Activated T-helper 1 cell treated with Interleukin-2 at 50 U/mL for 16 hours (primary cell): ENCODE data around the gene MRLN.
"Not testable (repeated sequence)": the region's sequence is repeated elsewhere in the genome, so short reads cannot be mapped to it uniquely, and the experiment has no call there.

Experiments used
- DNase-seq: peaks from one replicate; pipeline ENCODE4 v3.0.0-alpha.2; 2020; ENCODE audit warnings: low read depth

The MRLN gene

DNA sequence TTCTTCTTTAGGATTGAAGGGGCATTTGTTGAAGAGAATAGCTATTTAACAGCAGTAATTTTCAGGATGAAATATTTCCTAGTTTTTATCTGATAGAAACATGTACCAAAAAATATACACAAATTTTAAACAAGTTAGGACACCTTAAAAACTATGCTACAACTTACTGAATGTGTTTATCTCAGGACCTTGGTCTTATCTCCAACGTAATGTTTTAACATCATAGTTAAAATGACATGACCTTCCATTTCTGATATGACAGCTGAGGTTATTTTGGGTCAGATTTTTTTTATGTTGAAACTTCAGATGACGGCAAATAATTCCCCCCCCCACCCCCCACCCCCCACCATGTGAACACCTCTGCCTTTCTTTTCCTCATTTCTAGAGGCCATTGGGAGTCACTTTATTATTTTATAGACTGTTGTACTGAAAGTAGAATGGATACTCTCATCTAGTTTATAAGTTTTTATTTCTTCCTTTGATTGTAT is 8.0 kb downstream of the MRLN start:
- no peak for DNase-seq

DNA sequence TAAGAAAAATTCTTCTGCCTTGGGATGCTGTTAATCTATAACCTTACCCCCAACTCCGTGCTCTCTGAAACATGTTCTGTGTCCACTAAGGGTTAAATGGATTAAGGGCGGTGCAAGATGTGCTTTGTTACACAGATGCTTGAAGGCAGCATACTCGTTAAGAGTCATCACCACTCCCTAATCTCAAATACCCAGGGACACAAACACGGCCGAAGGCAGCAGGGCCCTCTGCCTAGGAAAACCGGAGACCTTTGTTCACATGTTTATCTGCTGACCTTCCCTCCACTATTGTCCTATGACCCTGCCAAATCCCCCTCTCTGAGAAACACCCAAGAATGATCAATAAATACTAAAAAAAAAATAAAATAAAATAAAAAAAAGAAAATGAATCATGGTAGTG is 8.5 kb downstream of the MRLN start:
- DNase-seq: not testable (repeated sequence)

DNA sequence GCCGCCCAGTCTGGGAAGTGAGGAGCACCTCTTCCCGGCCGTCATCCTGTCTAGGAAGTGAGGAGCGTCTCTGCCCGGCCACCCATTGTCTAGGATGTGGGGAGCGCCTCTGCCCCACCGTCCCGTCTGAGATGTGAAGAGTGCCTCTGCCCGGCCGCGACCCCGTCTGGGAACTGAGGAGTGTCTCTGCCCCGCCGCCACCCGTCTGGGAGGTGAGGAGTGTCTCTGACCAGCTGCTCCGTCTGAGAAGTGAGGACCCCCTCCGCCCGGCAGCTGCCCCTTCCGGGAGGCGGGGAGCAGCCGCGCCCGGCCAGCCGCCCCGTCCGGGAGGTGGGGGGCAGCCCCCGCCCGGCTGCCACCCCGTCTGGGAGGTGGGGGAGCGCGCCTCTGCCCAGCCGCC is 9.1 kb downstream of the MRLN start:
- DNase-seq: not testable (repeated sequence)

DNA sequence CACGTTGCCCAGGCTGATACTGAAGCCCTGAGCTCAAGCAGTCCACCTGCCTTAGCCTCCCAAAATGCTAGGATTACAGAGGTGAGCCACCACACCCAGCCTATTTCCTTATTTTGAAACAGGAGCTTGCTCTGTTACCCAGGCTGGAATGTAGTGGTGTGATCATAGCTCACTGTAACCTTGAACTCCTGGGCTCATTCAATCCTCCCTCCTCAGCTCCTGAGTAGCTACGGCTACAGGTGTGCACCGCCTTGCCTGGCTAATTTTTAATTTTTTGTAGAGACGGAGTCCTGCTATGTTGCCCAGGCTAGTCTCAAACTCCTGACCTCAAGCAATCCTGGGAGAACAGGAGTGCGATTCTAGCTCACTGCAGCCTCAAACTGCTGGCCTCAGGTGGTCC is 11.7 kb downstream of the MRLN start:
- no peak for DNase-seq

DNA sequence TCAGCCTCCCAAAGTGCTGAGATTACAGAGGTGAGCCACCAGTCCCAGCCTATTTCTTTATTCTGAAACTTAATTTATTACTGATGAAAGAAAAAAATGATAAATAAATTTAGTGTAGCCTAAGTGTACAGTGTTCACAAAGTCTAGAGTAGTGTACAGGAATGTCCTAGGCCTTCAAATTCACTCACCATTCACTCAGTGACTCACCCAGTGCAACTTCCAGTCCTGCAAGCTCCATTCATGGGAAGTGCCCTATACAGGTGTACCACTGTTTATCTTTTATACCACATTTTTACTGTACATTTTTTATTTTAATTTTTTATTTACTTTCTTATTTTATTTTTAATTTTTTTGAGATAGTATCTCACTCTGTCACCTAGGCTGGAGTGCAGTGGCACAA is 12.2 kb downstream of the MRLN start:
- DNase-seq: no peak

DNA sequence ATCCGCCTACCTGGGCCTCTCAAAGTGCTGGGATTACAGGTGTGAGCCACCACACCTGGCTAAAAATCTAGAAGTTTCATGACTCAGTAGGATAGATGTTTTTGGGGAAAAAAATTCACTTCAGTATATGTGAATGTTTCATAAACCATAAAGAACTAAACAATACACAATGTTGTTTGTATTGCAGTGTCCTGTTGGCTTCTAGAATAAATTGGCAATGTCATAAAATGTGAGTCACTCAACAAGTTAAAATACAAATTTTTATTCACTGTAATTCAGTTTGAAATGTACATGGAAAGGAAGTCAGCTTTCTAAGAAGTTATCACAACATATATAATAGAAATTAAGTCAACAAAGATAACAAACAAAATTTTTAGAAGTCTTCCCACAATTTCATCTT is 16.5 kb downstream of the MRLN start:
- DNase-seq: no peak

DNA sequence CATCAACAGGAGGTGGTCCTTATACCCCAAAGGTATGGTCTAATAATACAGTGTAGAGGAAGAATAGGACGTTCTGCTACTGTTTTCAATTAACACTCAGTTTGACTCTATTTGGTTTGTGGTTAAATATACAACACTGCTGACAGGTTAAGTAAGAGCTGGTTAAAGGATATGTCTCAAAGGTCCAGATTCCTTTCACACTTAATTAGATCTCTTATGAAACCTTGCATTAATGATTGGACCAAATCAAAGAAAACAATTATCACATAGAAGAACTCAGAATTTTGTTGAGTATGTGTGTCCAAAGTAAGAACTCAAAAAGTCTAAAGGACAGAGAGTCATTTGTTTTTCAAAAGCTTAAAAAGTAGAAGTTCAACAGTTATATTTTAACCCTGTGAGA is 18.0 kb downstream of the MRLN start:
- DNase-seq: no peak

DNA sequence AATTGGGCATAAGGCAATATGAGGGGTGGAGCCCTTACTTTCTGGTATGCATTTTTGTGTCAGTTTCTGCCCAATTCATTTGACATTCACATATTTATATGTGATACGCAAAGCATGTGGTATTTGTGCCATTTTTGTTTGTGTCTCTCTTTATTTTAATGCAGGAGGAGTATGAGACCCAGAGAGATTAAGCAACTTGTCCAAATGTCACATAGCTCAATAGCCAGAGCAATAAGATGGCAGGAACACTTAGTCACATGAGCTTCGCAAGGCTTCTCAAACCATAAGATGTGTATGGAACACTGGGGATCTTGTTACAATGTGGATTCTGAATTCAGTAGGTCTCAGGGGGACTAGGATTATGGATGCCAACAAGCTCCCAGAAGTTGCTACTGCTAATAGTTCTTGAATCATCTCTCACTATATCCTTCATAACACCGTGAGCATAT is 19.2 kb downstream of the MRLN start:
- no peak for DNase-seq

DNA sequence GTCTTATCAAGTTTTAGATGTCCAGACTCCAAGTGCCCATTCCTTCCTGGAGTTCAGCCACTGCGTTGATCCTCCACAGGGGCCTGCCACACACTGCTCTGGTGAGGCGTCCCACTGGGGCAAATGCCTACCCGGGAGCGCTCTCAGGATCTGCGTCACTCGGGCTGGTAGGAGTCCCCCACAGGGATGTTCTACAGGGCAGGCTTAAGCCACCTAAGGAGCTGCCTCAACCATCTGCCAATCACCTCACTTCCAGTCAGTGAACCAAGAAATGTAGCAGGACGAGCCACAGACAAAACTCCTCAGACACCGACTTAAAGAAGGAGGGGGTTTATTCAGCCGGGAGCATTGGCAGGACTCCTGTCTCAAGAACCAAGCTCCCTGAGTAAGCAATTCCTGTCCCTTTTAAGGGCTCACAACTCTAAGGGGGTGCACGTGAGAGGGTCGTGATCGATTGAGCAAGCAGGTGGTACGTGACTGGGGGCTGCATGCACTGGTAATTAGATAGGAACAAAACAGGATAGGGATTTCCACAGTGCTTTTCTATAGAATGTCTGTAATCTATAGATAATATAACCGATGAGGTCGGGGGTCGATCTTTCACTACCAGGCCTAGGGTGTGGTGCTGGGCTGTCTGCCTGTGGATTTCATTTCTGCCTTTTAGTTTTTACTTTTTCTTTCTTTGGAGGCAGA is 19.8 kb downstream of the MRLN start:
- not testable (repeated sequence) for DNase-seq

DNA sequence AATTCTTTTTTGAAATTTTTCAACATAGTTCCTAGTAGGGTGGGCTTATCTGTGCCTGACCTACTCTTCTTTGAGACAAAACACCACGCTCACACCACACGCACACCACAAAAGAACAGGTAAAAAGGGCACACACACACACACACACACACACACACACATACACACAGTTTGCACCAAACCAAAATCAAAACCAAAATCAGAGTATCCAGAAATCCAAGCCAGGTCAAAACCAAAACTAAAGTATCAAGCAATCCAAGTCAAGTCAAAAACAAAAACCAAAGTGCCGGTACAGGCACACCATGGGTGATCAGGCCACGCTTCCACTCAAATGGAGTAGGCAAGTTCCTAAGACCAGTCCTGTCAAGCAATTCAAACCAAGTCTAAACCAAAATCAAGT is 20.4 kb downstream of the MRLN start:
- DNase-seq: not testable (repeated sequence)

DNA sequence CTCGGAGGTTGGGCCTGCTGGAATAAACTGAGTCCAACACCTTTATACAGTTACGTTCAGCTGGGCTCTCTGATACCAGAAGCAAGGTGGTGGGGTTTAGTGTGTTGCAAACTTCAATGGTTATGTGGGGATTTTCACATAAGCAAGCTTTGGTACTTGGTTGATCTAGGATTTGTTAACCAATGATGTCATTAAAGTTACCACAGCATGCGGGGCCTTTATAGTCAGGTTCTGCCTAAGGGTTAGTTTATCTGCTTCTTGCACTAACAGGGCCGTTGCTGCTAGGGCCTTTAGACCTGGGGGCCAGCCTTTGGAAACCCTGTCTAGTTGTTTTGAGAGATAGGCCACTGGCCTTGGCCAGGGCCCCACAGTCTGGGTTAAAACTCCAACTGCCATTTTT is 24.1 kb downstream of the MRLN start:
- DNase-seq: not testable (repeated sequence)

DNA sequence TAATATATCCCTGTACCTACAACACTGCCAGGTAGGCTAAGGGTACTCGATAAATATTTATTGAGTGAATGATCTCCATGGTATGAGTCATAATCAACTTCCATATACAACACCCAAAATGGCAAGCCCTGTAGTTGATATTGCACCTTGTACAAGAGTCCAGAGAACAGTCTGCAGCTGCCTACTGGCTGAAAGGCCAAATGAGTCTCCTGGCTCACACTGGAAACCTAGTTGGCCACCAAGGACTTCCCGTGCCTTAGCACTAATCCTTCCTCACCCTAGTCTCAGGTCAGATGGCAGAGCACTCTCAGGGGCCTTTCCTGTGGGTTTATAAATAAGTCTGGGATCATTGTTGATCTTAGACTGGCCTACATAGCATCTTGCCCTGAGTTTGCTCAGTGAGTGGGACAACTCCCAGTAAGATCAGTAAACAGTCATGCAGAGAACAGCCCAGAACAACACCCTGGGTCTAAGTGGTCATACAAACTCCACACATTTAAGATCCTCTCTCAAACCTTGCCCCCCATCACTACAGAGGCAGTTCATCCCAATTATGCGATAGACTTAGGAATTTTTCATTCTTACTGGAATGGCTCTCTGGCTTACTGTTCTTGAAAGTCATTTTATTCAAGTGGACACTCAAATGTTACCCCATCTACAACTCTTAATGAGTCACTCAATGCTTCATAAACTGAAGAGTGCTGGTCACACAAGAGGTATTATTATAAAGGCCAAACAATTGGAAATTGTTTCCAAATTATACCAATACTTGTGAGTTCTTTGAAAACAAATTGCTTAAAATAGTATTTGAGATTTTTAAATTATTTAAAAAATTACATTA is 28.9 kb downstream of the MRLN start:
- no peak for DNase-seq

DNA sequence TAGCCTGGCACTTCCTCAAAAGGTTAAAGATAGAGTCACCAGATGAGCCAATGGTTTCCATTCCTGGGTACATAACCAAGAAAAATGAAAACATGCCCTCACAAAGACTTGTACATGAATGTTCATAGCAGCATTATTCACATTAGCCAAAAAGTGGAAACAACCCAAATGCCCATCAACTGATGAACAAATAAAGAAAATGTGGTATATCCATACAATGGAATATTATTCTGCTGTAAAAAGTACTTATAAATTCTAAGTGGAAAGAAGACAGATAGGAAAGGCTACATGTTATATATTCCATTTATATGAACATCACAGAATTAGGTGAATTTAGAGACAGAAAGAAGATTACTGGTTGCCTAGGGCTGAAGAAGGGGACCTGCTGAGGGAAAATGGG is 32.9 kb downstream of the MRLN start:
- no peak for DNase-seq

DNA sequence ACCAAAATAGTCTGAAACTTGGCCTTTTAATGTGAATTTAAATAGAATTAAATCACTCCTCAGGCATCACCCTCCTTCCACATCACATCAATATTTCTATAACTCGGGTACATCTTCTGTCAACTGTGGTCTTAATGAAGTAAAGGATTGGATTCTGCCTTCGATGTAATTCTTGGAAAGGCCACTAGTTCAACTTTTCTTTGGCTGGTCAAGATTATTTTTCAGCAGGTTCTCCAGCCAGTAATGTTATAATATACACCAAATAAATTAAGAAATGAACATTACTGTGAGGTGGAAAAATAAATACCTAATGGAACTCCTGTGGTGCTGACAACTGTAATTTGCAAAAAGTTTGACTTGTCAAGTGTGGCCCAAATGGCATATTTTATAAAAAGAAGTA is 33.9 kb downstream of the MRLN start:
- no peak for DNase-seq

DNA sequence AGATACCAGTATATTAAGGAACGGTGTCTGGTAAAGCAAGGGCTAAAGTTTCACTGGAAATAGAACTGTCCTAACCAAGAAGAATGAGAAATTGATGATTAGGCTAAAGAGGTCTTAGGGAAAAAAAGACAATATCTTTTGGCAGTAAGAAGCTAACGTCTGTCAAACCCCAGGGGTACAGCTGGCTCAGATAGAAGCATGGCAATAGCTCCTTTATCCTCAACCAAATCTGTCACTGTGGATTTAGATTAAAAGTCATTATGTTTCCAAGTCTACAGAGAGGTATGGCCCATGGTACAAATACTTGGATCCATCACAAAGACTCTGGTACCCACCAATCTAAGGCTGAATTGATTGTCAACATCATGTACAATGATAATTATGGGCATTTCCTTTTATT is 35.0 kb downstream of the MRLN start:
- DNase-seq: no peak

DNA sequence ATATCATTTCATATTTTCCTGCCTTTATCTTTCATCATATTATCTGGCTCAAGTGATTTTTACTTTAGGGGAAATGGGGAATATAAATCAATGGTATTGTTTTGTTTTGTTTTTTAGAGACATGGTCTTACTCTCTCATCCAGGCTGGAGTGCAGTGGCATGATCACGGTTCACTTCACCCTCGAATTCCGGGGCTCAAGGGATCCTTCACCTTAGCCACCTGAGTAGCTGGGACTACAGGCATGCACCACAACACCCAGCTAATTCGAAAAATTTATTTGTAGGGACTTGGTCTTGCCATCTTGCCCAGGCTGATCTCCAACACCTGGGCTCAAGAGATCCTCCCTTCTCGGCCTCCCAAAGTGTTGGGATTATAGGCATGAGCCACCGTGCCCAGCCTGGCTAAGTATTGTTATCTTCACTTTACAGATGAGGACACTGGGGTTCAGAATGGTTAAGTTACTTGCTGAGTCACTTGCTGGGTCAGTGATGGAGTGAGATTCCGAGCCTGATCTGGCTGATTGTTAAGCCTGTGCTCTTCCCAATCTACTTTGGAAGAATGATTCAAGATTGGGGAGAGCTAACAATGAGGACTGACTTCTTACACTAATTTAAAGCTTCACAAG is 39.9 kb downstream of the MRLN start:
- no peak for DNase-seq

DNA sequence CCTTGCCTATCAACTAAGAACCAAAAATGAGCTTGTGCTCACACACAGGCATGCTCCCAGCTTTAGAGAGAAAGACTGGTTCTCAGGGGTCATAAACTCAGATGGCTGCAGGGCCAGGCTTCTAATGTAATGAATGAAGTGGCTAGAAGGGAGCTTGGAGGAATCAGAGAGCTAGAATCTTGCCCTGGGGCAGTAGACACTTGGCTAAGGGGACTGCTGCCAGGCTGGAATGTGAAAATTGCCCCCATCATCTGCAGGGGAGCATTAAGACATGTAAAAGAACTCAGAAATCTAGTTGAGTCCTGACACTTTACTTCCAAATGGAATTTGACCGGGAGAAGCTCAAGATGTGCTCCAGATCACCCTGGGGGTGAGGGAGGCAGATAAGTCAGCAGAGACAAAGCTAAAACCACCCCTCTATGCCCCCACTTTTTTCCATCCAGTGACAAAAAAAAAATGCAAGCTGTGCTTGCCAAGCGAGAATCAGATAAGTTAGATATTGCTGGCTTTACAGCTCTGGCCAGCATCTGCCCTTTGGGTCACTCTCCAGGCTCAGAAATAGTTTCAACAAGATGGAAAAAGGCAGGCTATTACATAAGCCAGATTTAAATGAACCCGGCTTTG is 41.3 kb downstream of the MRLN start:
- DNase-seq: no peak

DNA sequence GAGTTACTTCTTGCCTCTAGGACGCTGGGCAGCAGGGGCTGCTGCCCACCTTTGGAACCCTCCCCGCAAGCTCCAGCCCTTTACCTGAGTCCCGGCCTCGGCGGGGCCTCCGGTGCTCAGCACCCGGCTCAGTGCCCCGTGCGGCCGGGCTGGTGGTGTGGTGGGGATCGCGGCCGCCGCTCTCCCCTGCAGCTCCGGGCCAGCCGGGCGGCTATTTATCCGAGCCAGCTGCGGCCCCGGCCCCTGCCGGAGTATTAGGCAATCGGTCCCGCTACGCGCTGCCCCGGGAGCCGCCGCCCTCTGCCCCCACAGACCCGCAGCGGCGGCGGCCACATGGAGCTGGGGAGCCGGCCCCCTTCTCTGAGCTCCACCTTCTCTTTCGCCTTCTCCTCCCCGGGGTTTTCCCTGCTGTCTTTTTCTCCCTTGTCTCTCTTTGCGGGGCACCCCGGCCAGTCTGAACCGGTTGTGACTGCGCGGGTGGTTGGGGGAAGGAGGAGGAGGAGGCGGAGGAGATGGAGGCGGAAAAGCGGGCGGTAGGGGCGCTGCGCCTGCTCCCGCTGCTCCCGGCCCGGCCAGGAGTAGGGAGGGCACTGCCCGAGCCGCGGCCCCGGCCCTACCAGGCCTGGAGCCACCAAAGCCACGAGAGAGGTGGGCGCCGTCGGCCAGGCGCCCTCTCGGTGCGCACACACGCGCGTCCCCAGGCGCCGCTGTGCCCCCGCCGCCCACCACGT is 43.7 kb downstream of the MRLN start, which contains the start of gene SLC16A9:
SLC16A9 (minus strand) TSS at position 456 of the 731 bp plus-strand sequence. CDS start 25,559 bp downstream, outside the sequence.
- DNase-seq: no peak

DNA sequence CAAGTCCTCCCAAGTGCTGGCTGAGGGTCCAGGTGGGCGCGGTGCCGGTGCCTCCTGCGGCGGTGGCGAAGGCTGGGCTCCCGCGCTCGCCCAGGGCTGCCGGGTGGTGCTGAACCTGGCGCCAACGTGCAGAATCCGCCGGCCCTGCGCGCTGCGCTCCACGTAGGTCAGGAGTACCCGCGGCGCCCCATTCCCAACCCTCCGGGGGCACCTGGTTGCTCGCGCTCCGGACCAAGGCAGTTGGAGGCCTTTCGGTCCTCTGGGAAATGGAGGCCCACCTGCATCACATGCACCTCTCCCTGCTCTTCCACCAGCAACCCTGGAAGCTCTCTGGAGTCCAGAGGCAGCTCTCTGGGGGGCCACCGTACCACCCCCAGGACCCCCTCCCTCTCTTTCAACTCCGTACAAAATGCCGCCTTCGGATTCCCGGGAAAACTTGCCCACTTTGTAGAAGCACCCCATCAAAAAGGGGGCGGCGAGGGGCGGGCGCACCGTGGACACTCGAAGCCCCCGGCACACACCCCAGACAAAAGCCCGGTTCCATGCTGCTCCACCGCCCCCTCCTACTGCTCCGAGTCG is 44.4 kb downstream of the MRLN start:
- DNase-seq: no peak

DNA sequence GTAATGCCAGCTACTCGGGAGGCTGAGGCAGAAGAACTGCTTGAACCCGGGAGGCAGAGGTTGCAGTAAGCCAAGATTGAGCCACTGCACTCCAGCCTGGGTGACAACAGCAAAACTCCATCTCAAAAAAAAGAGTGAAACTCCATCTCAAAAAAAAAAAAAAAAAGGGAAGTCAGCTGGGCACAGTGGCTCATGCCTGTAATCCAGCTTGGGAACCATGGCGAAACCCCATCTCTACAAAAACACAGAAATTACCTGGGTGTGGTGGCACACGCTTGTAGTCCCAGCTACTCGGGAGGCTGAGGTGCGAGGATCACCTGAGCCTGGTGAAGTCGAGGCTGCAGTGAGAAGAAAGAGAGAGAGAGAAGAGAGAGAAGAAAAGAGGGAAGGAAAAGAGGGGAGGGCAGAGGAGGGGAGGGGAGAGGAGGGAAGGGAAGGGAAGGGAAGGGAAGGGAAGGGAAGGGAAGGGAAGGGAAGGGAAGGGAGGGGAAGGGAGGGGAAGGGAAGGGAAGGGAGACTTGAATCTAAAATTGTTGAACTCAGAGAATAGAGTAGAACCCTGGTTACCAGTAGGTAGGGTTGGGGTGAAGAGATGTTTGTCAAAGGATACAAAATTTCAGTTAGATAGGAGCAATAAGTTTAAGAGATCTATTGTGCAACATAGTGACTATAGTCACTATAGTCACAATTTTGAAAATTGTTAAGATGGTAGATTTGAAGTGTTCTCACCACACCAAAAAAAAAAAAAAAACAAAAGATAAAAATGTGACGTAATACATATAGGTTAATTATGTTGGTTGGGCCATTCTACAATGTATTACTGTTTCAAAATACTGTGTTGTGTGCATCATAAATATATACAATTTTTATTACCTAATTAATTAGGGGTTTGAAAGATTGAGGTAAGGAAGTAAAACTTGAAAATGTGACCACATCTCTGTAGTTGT is 46.1 kb downstream of the MRLN start:
- no peak for DNase-seq
